PC-3 (cell line): ENCODE measurements around the gene ZCCHC7. TPM values are rescaled to one million over a fixed set of nuclear protein-coding genes. Genes with fewer than 3 reads are reported as not detected.
A peak's percentile ranks its signal among the peaks of the same experiment; 100 is the strongest.

Experiments
- ATAC-seq: fragments of 200-7000 bp; cut with Tn5 transposase; 2 replicates; pipeline ENCODE4 v1.9.1; 2020; ENCODE audit warnings: mild to moderate bottlenecking, moderate library complexity
- BruUV-seq: library from RNA; stranded (reverse); fragments of 400-500 nt; replicated peaks from 2 replicates; lab custom pipeline; 2021; lab: Mats Ljungman, UMichigan
- CTCF ChIA-PET: fragments of 300-600 bp; sonication (Branson Sonifier 250); formaldehyde crosslinking; loops from one replicate; lab custom pipeline; 2022; ENCODE audit warnings: antibody characterized with exemption; lab: Charles Lee
- POLR2A ChIA-PET: fragments of 300-600 bp; sonication (Branson Sonifier 250); formaldehyde crosslinking; loops from one replicate; lab custom pipeline; 2022; ENCODE audit warnings: antibody characterized with exemption; ENCODE audit not compliant: unreplicated experiment; lab: Charles Lee
- DNase-seq: peaks from one replicate; pipeline ENCODE4 v3.0.0-alpha.2; 2015
- H2AFZ ChIP-seq: fragments of 300-600 bp; sonication (generic); 2 replicates; pipeline ENCODE4 v1.6.0; 2016; ENCODE audit warnings: antibody characterized with exemption, low read length
- H3F3A ChIP-seq: fragments of 300-600 bp; sonication (generic); one replicate; pipeline ENCODE4 v1.6.0; 2017; ENCODE audit warnings: antibody characterized with exemption, low read length, control low read depth, mild to moderate bottlenecking; ENCODE audit not compliant: unreplicated experiment
- H3K27ac ChIP-seq: fragments of 300-600 bp; sonication (generic); 2 replicates; pipeline ENCODE4 v1.5.1; 2016; ENCODE audit warnings: mild to moderate bottlenecking, low read length
- H3K27me3 ChIP-seq: fragments of 300-600 bp; sonication (generic); 2 replicates; pipeline ENCODE4 v1.6.1; 2016; ENCODE audit warnings: low read length, mixed read lengths
- H3K36me3 ChIP-seq: fragments of 300-600 bp; sonication (generic); 2 replicates; pipeline ENCODE4 v1.6.1; 2016; ENCODE audit warnings: low read depth, mixed run types, low read length, mixed read lengths
- H3K4me1 ChIP-seq: fragments of 300-600 bp; sonication (generic); 2 replicates; pipeline ENCODE4 v1.5.1; 2016; ENCODE audit warnings: low read length; ENCODE audit not compliant: insufficient read depth
- H3K4me2 ChIP-seq: fragments of 300-600 bp; sonication (generic); 2 replicates; pipeline ENCODE4 v1.6.0; 2016; ENCODE audit warnings: low read length
- H3K4me3 ChIP-seq: fragments of 300-600 bp; sonication (generic); 2 replicates; pipeline ENCODE4 v1.5.1; 2016; ENCODE audit warnings: mild to moderate bottlenecking, low read length, mixed read lengths
- H3K79me2 ChIP-seq: fragments of 300-600 bp; sonication (generic); 2 replicates; pipeline ENCODE4 v1.6.1; 2017; ENCODE audit warnings: low read length, mixed read lengths
- H3K9ac ChIP-seq: fragments of 300-600 bp; sonication (generic); 2 replicates; pipeline ENCODE4 v1.6.0; 2016; ENCODE audit warnings: mild to moderate bottlenecking, low read length
- H3K9me2 ChIP-seq: fragments of 300-600 bp; sonication (generic); replicated peaks from 2 replicates; pipeline ENCODE4 v1.6.1; 2016; ENCODE audit warnings: mixed run types, low read length, mixed read lengths
- H3K9me3 ChIP-seq: fragments of 300-600 bp; sonication (generic); 2 replicates; pipeline ENCODE4 v1.6.1; 2016; ENCODE audit warnings: low read length, mixed read lengths
- H4K20me1 ChIP-seq: fragments of 300-600 bp; sonication (generic); 2 replicates; pipeline ENCODE4 v1.6.1; 2016; ENCODE audit warnings: low read length, mixed read lengths
- EZH2 ChIP-seq: fragments of 300-600 bp; sonication (generic); IDR thresholded peaks from one replicate; pipeline ENCODE4 v1.6.1; 2017; ENCODE audit warnings: antibody characterized with exemption, mild to moderate bottlenecking, low read length; ENCODE audit not compliant: unreplicated experiment
- EZH2phosphoT487 ChIP-seq: fragments of 300-600 bp; sonication (generic); IDR thresholded peaks from 2 replicates; pipeline ENCODE4 v1.6.1; 2018; ENCODE audit warnings: mild to moderate bottlenecking, antibody characterized with exemption, low read length, borderline replicate concordance
- intact Hi-C: fragments of 100-400 bp; cut with micrococcal nuclease; formaldehyde crosslinking; loops from 2 replicates; pipeline ENCODE4 v1.9.0; 2023
- total RNA-seq: library from RNA; depleted of rRNA; stranded (reverse); fragments of >200 nt; gene quantifications from 2 replicates; pipeline ENCODE4 v1.2.3, GENCODE V29; 2014
- TF ChIP-seq, protein P1 (sequence below): fragments of 300-600 bp; sonication (generic); conservative IDR thresholded peaks from 2 replicates; pipeline ENCODE4 v1.5.1; 2017; ENCODE audit warnings: antibody characterized with exemption, low read depth, mild to moderate bottlenecking, low read length

The ZCCHC7 gene
- total RNA-seq, 1 experiment from 2014 or later, result 6.5 TPM

DNA sequence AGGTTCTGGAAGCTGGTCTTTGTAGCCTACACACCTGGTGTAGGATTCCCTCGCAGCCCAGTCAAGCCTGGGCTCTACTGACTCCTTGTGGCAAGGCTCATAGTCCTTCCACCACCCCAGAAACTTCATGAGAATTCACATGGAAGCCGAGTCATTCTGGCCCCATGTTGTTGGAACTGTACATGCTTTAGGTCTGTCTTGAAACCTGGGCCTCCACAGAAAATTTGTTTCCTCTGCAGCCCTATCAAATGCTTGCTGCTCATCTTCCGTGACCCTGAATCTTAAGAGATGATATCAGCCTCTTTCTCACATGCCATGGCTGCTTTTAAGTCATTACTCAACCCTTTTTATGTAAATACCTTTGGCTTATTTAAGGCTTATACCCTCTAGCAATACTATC lies 188.8 kb downstream of the ZCCHC7 start:
- Histone ChIP-seq H3K27me3 (no peaks in the 10 kb centered on the region), H3K36me3 (no peaks in the 10 kb centered on the region; the same call in 1 of the 2 replicates), H2AFZ (no peak overlapping the region), H3K9ac (no peak overlapping the region), H3K27ac (no peak overlapping the region), H4K20me1 (no peaks in the 10 kb centered on the region), H3K4me1 (no peaks in the 10 kb centered on the region), H3K79me2 (no peaks in the 10 kb centered on the region), H3F3A (no peaks in the 10 kb centered on the region), H3K9me2 (no peaks in the 10 kb centered on the region), H3K4me2 (no peak overlapping the region), H3K4me3 (no peak overlapping the region), H3K9me3 (no peaks in the 10 kb centered on the region)
- intact Hi-C loops, result no loop called here
- DNase-seq (peak; percentile 34), ATAC-seq (peak; percentile 42; the same call in 1 of the 2 replicates)
- POLR2A ChIA-PET, result no interaction called here
- CTCF ChIA-PET, result no interaction called here
- no TSS peak for BruUV-seq
- TF ChIP-seq EZH2phosphoT487 (no peak), EZH2 (no peak)
- TF ChIP-seq, protein P1, sequence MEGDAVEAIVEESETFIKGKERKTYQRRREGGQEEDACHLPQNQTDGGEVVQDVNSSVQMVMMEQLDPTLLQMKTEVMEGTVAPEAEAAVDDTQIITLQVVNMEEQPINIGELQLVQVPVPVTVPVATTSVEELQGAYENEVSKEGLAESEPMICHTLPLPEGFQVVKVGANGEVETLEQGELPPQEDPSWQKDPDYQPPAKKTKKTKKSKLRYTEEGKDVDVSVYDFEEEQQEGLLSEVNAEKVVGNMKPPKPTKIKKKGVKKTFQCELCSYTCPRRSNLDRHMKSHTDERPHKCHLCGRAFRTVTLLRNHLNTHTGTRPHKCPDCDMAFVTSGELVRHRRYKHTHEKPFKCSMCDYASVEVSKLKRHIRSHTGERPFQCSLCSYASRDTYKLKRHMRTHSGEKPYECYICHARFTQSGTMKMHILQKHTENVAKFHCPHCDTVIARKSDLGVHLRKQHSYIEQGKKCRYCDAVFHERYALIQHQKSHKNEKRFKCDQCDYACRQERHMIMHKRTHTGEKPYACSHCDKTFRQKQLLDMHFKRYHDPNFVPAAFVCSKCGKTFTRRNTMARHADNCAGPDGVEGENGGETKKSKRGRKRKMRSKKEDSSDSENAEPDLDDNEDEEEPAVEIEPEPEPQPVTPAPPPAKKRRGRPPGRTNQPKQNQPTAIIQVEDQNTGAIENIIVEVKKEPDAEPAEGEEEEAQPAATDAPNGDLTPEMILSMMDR, result peak; percentile 41; the same call in 1 of the 2 replicates

- H3K9ac ChIP-seq, result no peak overlapping the region
- H3K36me3 ChIP-seq, result no peaks in the 10 kb centered on the region; the same call in 1 of the 2 replicates
- CTCF ChIA-PET, result no interaction called here
- no peaks in the 10 kb centered on the region for H3F3A ChIP-seq
- no peak overlapping the region for H3K4me2 ChIP-seq
- no peak overlapping the region for H3K4me3 ChIP-seq
- no peaks in the 10 kb centered on the region for H3K79me2 ChIP-seq
- no peaks in the 10 kb centered on the region for H3K4me1 ChIP-seq
- POLR2A ChIA-PET, result no interaction called here
- intact Hi-C loops, result no loop called here
- TF ChIP-seq EZH2phosphoT487 (no peak), EZH2 (no peak)
- TF ChIP-seq, protein P1, result no peak
- BruUV-seq, result no TSS peak
- H3K9me2 ChIP-seq, result no peaks in the 10 kb centered on the region
- no peaks in the 10 kb centered on the region for H3K9me3 ChIP-seq
- no peaks in the 10 kb centered on the region for H3K27me3 ChIP-seq
- no peak overlapping the region for H3K27ac ChIP-seq
- H2AFZ ChIP-seq, result no peak overlapping the region
- no peaks in the 10 kb centered on the region for H4K20me1 ChIP-seq
- ATAC-seq (no peak; the same call in 1 of the 2 replicates), DNase-seq (peak; percentile 26)
Measured at GRCh38 chr9:37311938-37312708, 191.7 kb downstream of the ZCCHC7 start.

GRCh38 chr9:37324261-37324683 lies 203.9 kb downstream of the ZCCHC7 start:
- Histone ChIP-seq H3K27me3 (no peaks in the 10 kb centered on the region), H3K27ac (no peak overlapping the region), H3K36me3 (no peaks in the 10 kb centered on the region), H4K20me1 (no peaks in the 10 kb centered on the region), H2AFZ (no peak overlapping the region), H3K4me2 (no peak overlapping the region), H3K9me3 (no peaks in the 10 kb centered on the region), H3K4me1 (no peaks in the 10 kb centered on the region), H3K4me3 (no peak overlapping the region), H3F3A (no peaks in the 10 kb centered on the region), H3K9ac (no peak overlapping the region), H3K9me2 (no peaks in the 10 kb centered on the region), H3K79me2 (no peaks in the 10 kb centered on the region)
- no TSS peak for BruUV-seq
- ATAC-seq (no peak), DNase-seq (no peak)
- CTCF ChIA-PET, result interaction anchor here (0.5 kb wide), 1 partner anchor 9 kb away, joined by 3 read pairs; no protein-coding TSS in a partner anchor
- intact Hi-C loops, result no loop called here
- TF ChIP-seq EZH2phosphoT487 (no peak), EZH2 (no peak)
- TF ChIP-seq, protein P1, result no peak
- POLR2A ChIA-PET, result no interaction called here
